ENCODE measurements around the gene NLGN4Y. TPM values are rescaled to one million over a fixed set of nuclear protein-coding genes. Genes with fewer than 3 reads are reported as not detected.

NLGN4Y gene
- total RNA-seq, 1 experiment from 2014 or later, result not detected

DNA sequence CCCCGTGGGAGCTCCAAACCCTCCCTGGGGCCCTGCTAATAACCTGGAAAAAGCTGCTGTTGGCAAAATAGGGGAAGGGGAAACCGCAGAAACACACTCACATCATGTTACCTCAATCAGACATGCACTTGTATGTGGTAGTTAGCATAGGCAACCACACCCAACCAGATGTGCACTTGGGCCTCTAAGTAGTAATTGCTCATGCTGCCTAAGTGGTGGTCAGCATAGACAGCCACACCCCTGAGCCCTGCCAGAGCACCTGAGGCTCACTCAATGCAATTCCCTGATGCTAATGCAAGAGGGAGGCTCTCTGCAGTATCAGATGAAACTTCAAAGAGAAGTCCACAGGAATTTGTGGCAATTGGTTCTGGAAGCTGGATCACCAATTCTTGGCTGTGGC lies 301.4 kb downstream of the NLGN4Y start:
- no peaks in the 10 kb centered on the region for H3K36me3 Mint-ChIP-seq (ENCODE audit: insufficient read depth in 1 of 3, low read depth in 3 of 3)
- no peaks in the 10 kb centered on the region for H3K23me2 ChIP-seq (ENCODE audit: insufficient read length, low read depth, low read length, poor library complexity, severe bottlenecking)
- no peak overlapping the region for H2BK20ac ChIP-seq (ENCODE audit: low read depth, low read length, poor library complexity, severe bottlenecking)
- H3K27ac Mint-ChIP-seq, result no peak overlapping the region
- H3K4me1 Mint-ChIP-seq, result no peaks in the 10 kb centered on the region
- H3K4me1 ChIP-seq (ENCODE audit: insufficient read depth, low read length), result no peaks in the 10 kb centered on the region
- no peak overlapping the region for H2BK120ac ChIP-seq (ENCODE audit: low read depth, low read length, poor library complexity, severe bottlenecking)
- no peak overlapping the region for H4K5ac ChIP-seq (ENCODE audit: insufficient read length, low read depth, low read length)
- H3K79me2 ChIP-seq (ENCODE audit: insufficient read depth, low read length), result no peaks in the 10 kb centered on the region
- no peak overlapping the region for H3K4me2 ChIP-seq (ENCODE audit: insufficient read depth, insufficient read length, low read length)
- no peak for DNase-seq
- no peak overlapping the region for H4K8ac ChIP-seq (replicated peaks; ENCODE audit: insufficient read length, low read depth, low read length)
- H3K9ac ChIP-seq (ENCODE audit: extremely low read depth, insufficient read length, low read length), result no peak overlapping the region
- H3K9me3 ChIP-seq (ENCODE audit: control insufficient read depth, low read depth, low read length), result no peaks in the 10 kb centered on the region
- no peak overlapping the region for H2BK5ac ChIP-seq (ENCODE audit: insufficient read length, low read length)
- no peak overlapping the region for H3K14ac ChIP-seq (ENCODE audit: insufficient read depth, low read length)
- no peak overlapping the region for H3T11ph ChIP-seq (ENCODE audit: low read length)
- TF ChIP-seq, protein P1, sequence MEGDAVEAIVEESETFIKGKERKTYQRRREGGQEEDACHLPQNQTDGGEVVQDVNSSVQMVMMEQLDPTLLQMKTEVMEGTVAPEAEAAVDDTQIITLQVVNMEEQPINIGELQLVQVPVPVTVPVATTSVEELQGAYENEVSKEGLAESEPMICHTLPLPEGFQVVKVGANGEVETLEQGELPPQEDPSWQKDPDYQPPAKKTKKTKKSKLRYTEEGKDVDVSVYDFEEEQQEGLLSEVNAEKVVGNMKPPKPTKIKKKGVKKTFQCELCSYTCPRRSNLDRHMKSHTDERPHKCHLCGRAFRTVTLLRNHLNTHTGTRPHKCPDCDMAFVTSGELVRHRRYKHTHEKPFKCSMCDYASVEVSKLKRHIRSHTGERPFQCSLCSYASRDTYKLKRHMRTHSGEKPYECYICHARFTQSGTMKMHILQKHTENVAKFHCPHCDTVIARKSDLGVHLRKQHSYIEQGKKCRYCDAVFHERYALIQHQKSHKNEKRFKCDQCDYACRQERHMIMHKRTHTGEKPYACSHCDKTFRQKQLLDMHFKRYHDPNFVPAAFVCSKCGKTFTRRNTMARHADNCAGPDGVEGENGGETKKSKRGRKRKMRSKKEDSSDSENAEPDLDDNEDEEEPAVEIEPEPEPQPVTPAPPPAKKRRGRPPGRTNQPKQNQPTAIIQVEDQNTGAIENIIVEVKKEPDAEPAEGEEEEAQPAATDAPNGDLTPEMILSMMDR (conservative IDR thresholded peaks at IDR 0.05), result no peak
- H3K27me3 ChIP-seq (ENCODE audit: insufficient read depth, low read length), result no peaks in the 10 kb centered on the region
- H3K4me3 Mint-ChIP-seq, result no peak overlapping the region
- no peak overlapping the region for H3K4ac ChIP-seq (ENCODE audit: low read depth, low read length)
- no peak overlapping the region for H3K56ac ChIP-seq (ENCODE audit: insufficient read length, low read depth, low read length)
- no peak overlapping the region for H2AFZ ChIP-seq (ENCODE audit: low read length)
- no peak overlapping the region for H2AK5ac ChIP-seq (ENCODE audit: insufficient read length, low read length)
- no peak overlapping the region for H3K27ac ChIP-seq (ENCODE audit: insufficient read length, low read depth, low read length)
- WGBS (ENCODE audit: extremely low coverage, insufficient read length, low lambda C conversion rate), result no CpG with 5 or more reads among the region's 2 CpGs
- H4K20me1 ChIP-seq (ENCODE audit: control insufficient read depth, insufficient read depth, insufficient read length), result no peaks in the 10 kb centered on the region
- no peak overlapping the region for H3K18ac ChIP-seq (ENCODE audit: insufficient read length, low read depth, low read length)
- H3K9me3 Mint-ChIP-seq, result no peaks in the 10 kb centered on the region
- H3K27me3 Mint-ChIP-seq (ENCODE audit: low read depth), result no peaks in the 10 kb centered on the region
- H4K91ac ChIP-seq (ENCODE audit: insufficient read length, low read depth, low read length), result no peak overlapping the region
- H2BK12ac ChIP-seq (ENCODE audit: insufficient read length, low read depth, low read length), result no peak overlapping the region
- H3K79me1 ChIP-seq (ENCODE audit: insufficient read depth, low read depth, low read length, poor library complexity, severe bottlenecking), result no peaks in the 10 kb centered on the region
- no peak overlapping the region for H3K23ac ChIP-seq (ENCODE audit: insufficient read length, low read depth, low read length)
- H2BK15ac ChIP-seq (ENCODE audit: low read depth, low read length), result no peak overlapping the region

All from H9 (cell line).